ENCODE data around the gene CENPM.

The CENPM gene

DNA sequence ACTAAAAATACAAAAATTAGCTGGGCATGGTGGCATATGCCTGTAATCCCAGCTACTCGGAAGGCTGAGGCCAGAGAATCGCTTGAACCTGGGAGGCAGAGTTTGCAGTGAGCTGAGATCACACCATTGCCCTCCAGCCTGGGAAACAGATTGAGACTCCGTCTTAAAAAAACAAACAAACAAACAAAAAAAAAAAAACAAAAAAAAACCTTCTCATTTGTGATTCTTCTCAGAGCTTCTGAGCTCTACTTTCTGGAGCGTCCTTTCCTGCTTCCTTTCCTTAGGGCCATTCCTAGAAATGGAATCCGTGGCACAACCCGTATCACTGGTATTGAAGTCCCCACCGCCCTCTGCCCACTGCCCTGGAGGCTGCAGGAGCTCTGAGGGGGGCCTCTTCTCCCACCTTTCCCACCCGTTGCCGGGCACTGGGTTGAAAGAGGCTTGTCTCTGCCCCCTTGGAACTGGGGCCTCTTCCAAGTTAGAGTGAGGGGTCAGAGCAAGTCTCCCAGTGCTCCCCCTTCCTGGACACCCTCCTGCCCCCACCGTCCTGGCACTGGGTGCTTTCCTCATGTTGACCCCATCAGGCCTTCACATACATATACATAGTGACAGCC lies 30.1 kb downstream of the CENPM start:
- FAIRE-seq: no peak
- TF ChIP-seq TAF1 (IDR thresholded peaks at IDR 0.05; ENCODE audit: borderline replicate concordance, low read depth, low read length) (no peak), POLR2A (IDR thresholded peaks at IDR 0.05; ENCODE audit: low read depth, low read length) (no peak), POLR2AphosphoS5 (IDR thresholded peaks at IDR 0.05; ENCODE audit: low read depth, low read length) (no peak)
- DNase-seq (ENCODE audit: insufficient read length): no peak

- TF ChIP-seq POLR2AphosphoS5 (IDR thresholded peaks at IDR 0.05; ENCODE audit: low read depth, low read length) (no peak), POLR2A (IDR thresholded peaks at IDR 0.05; ENCODE audit: low read depth, low read length) (no peak)
- no peak for DNase-seq (ENCODE audit: insufficient read length)
- FAIRE-seq: peak; percentile 88
These were observed 31.0 kb downstream of the CENPM start for GRCh38 chr22:41915786-41916493.

- FAIRE-seq (peak; percentile 89), DNase-seq (ENCODE audit: insufficient read length) (peak; percentile 80)
- TF ChIP-seq POLR2A (IDR thresholded peaks at IDR 0.05; ENCODE audit: low read depth, low read length): peak; percentile 20; the same call in 1 of the 2 replicates
- TF ChIP-seq TAF1 (IDR thresholded peaks at IDR 0.05; ENCODE audit: borderline replicate concordance, low read depth, low read length): no peak
These were observed 31.7 kb downstream of the CENPM start, which contains the start of gene SHISA8 for GRCh38 chr22:41915035-41915785. Gene SHISA8, minus strand, starts transcription at chr22:41915074. Its CDS starts 407 bp downstream, at chr22:41914667.

GRCh38 chr22:41914611-41915034 lies 32.3 kb downstream of the CENPM start:
- no peak for FAIRE-seq
- no peak for DNase-seq (ENCODE audit: insufficient read length)
- TF ChIP-seq POLR2AphosphoS5 (IDR thresholded peaks at IDR 0.05; ENCODE audit: low read depth, low read length): no peak
- TF ChIP-seq TAF1 (IDR thresholded peaks at IDR 0.05; ENCODE audit: borderline replicate concordance, low read depth, low read length): no peak
- TF ChIP-seq POLR2A (IDR thresholded peaks at IDR 0.05; ENCODE audit: low read depth, low read length): no peak

DNA sequence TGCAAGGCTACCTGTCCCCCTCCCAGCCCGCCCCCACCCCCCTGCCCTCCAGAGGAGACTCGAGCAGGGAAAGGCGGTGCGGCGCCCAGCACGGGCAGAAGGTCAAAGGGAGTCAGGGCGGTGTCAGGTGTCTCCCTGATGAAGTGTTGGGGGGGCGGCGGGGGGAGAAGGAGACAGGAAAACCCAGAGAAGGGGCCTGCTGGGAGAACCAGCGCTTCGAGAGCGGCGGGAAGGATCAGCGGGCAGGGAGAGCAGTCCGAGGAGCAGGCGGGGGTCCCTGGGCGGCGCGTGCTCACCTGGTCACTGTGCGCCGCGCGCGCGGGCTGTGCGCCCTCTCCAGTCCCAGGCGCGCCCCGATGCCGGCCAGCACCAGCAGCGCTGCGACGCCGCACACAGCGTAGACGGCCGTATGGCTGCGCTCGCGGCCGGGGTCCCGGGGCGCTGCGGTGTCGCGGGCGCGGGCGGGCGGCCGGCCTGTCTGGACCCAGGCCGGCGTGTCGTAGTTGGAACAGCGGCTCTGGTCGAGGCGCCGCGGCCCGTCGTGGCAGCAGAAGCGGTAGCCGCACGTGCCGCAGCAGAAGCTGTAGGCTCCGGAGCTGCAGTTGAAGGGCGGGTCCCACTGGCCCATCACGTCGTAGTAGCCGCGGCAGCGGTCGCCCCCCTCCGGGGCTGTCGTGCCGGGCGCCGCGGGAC lies 33.0 kb downstream of the CENPM start:
- TF ChIP-seq POLR2AphosphoS5 (IDR thresholded peaks at IDR 0.05; ENCODE audit: low read depth, low read length) (no peak), POLR2A (IDR thresholded peaks at IDR 0.05; ENCODE audit: low read depth, low read length) (no peak), TAF1 (IDR thresholded peaks at IDR 0.05; ENCODE audit: borderline replicate concordance, low read depth, low read length) (no peak)
- DNase-seq (ENCODE audit: insufficient read length) (no peak), FAIRE-seq (no peak)

DNA sequence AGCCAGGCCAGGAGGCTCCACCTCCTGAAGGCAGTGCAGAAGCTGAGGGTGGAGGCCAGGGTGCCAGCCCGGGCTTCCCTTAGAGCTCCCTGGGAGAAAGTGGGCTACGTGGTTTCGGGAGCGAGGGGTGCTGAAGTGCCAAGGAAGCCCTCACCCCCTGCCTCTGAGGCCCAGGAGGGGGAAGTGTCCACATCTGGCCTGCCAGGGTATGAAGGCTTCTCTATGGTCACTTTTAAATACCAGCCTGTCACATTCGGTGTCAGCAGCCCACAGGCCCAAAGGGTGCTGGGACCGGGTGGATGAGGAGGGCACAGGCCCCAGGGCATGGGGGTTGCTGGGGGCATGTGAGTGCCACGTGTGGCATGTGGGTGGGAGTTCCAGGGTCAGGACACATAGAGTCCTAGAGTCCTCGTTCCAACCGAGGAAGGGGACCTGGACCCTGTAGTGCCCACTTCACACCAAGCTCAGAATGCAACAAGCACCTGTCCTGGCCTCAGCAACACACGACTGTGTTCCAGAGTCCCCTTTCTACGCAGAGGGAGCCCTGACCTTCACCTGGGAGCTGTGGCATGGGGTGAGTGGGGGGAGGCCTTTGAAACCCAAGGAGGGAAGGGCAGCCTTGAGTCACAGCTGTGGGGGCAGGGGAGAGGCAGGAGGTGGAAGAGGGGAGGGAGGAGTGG lies 33.8 kb downstream of the CENPM start:
- FAIRE-seq (no peak), DNase-seq (ENCODE audit: insufficient read length) (no peak)
- TF ChIP-seq TAF1 (IDR thresholded peaks at IDR 0.05; ENCODE audit: borderline replicate concordance, low read depth, low read length) (no peak), POLR2AphosphoS5 (IDR thresholded peaks at IDR 0.05; ENCODE audit: low read depth, low read length) (no peak), POLR2A (IDR thresholded peaks at IDR 0.05; ENCODE audit: low read depth, low read length) (no peak)

GRCh38 chr22:41912338-41913039 lies 34.5 kb downstream of the CENPM start:
- TF ChIP-seq POLR2AphosphoS5 (IDR thresholded peaks at IDR 0.05; ENCODE audit: low read depth, low read length) (no peak), TAF1 (IDR thresholded peaks at IDR 0.05; ENCODE audit: borderline replicate concordance, low read depth, low read length) (no peak), POLR2A (IDR thresholded peaks at IDR 0.05; ENCODE audit: low read depth, low read length) (no peak)
- FAIRE-seq (peak; percentile 9), DNase-seq (ENCODE audit: insufficient read length) (no peak)

- TF ChIP-seq POLR2AphosphoS5 (IDR thresholded peaks at IDR 0.05; ENCODE audit: low read depth, low read length) (no peak), POLR2A (IDR thresholded peaks at IDR 0.05; ENCODE audit: low read depth, low read length) (no peak), TAF1 (IDR thresholded peaks at IDR 0.05; ENCODE audit: borderline replicate concordance, low read depth, low read length) (no peak)
- no peak for DNase-seq (ENCODE audit: insufficient read length)
- peak; percentile 42 for FAIRE-seq
These were observed 35.8 kb downstream of the CENPM start for GRCh38 chr22:41911001-41911611.

DNA sequence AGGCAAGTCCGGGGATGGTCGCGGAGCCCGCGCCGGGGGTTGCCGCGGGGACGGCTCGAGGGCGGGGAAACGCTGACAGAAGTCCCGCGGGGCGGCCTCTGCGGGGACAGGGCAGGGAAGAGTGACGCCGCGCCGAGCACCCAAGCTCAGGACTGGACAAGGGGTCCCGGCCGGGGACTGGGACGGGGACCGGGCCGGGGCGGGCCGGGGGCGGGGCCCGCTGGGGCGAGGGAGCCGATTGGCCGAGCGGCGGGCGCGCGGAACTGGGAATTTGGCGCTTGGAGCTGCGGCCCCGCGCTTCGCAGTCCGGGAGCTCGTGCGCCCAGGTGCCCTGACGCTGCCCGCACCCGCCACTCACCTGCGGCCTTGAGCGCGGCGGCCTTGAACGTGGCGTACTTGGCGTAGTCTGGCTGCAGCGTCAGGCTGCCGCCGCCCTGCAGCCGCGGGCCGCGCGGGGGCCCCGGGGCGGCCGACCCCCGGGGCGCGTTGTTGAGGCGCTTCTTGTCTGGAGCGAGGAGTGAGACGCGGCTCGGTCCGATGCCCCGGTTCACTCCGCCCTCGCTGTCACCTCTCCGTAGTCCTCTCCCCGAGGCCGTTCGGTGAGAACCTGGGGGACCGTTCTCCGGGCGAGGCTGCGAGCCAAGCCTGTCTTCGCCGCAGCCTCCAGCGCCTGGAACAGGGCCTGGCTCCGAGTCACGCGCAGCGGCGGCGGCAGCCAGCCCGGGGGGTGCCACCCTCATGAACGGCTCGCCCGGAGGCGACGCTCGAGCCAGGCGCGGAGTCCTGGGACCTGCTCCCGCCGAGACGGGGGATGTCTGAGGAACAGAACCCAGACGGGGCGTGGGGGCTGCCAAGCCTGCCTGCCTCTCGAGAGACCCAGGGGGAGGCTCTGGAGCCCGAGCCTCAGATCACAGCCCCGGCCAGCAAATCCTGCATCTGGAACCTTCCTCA lies 36.6 kb downstream of the CENPM start:
- FAIRE-seq (peak; percentile 17), DNase-seq (ENCODE audit: insufficient read length) (no peak)
- no peak for TF ChIP-seq TAF1 (IDR thresholded peaks at IDR 0.05; ENCODE audit: borderline replicate concordance, low read depth, low read length)
- no peak for TF ChIP-seq POLR2AphosphoS5 (IDR thresholded peaks at IDR 0.05; ENCODE audit: low read depth, low read length)
- TF ChIP-seq POLR2A (IDR thresholded peaks at IDR 0.05; ENCODE audit: low read depth, low read length): no peak
